ENCODE results near the gene MLLT3. TPM values are rescaled to one million over a fixed set of nuclear protein-coding genes. Genes with fewer than 3 reads are reported as not detected.

The MLLT3 gene
- total RNA-seq, 1 donor: 17.4 TPM

DNA sequence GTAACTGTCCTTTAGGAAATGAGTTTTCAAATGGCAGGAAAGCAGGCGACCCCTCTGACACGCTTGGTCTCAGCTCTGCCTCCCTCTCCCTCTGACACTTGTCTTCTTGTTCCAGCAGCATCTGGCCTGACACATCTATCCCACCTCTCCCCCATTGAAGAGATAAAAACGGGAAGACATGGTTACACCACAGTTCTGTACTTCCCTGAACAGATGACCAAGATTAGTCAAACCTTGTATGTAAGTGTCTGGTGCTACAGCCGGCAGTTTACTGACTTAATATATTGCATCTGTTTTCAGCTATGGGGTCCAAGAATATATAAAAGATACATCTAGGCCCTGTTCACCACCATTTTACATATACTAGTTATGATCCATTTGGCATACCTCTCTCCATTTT lies 29.6 kb upstream of the MLLT3 start:
- no peak for DNase-seq (ENCODE audit: insufficient read length, low spot score, missing footprints)
- Histone ChIP-seq H4K20me1 (ENCODE audit: insufficient read depth, low read length) (no peaks in the 10 kb centered on the region), H3K9me3 (ENCODE audit: low read depth, low read length) (no peaks in the 10 kb centered on the region), H3K27me3 (ENCODE audit: insufficient read depth, low read length) (peaks cover 3% of the 10 kb centered on the region), H3K79me2 (ENCODE audit: insufficient read depth, low read length) (no peaks in the 10 kb centered on the region), H2AFZ (ENCODE audit: low read length) (no peak overlapping the region), H3K4me2 (ENCODE audit: insufficient read depth, low read length) (no peak overlapping the region), H3K4me1 (ENCODE audit: insufficient read depth, low read length) (no peaks in the 10 kb centered on the region), H3K27ac (ENCODE audit: low read depth, low read length) (no peak overlapping the region), H3K36me3 (ENCODE audit: insufficient read depth, low read length) (no peaks in the 10 kb centered on the region), H3K4me3 (ENCODE audit: insufficient read depth, low read length) (no peak overlapping the region)
- no peak for TF ChIP-seq CTCF (IDR thresholded peaks at IDR 0.05; ENCODE audit: extremely low read depth, low read depth, low read length)

GRCh38 chr9:20650750-20651299 lies 28.5 kb upstream of the MLLT3 start:
- no peak overlapping the region for H3K27ac ChIP-seq (ENCODE audit: low read depth, low read length)
- no peak for TF ChIP-seq CTCF (IDR thresholded peaks at IDR 0.05; ENCODE audit: extremely low read depth, low read depth, low read length)
- no peaks in the 10 kb centered on the region for H3K79me2 ChIP-seq (ENCODE audit: insufficient read depth, low read length)
- peaks cover 8% of the 10 kb centered on the region for H3K27me3 ChIP-seq (ENCODE audit: insufficient read depth, low read length)
- DNase-seq (ENCODE audit: insufficient read length, low spot score, missing footprints): no peak
- H3K4me2 ChIP-seq (ENCODE audit: insufficient read depth, low read length): no peak overlapping the region
- H3K4me1 ChIP-seq (ENCODE audit: insufficient read depth, low read length): no peaks in the 10 kb centered on the region
- no peak overlapping the region for H3K4me3 ChIP-seq (ENCODE audit: insufficient read depth, low read length)
- H2AFZ ChIP-seq (ENCODE audit: low read length): no peak overlapping the region
- no peaks in the 10 kb centered on the region for H3K9me3 ChIP-seq (ENCODE audit: low read depth, low read length)
- no peaks in the 10 kb centered on the region for H4K20me1 ChIP-seq (ENCODE audit: insufficient read depth, low read length)
- no peaks in the 10 kb centered on the region for H3K36me3 ChIP-seq (ENCODE audit: insufficient read depth, low read length)

DNA sequence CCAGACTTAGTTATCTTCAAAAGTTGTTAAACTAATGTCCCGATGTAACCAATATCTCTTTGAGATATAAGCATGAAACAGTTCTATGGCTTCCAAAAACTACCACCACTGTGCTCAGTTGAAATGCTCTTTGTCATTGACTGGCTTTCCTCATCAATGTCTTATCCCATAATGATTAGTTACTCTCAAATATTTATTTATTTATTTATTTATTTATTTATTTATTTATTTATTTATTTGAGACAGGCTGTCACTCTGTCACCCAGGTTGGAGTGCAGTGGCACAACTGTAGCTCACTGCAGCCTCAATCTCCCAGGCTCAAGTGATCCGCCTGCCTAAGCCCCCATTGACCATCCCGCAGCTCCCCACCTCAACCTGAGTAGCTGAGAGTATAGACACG lies 28.0 kb upstream of the MLLT3 start:
- no peak overlapping the region for H3K27ac ChIP-seq (ENCODE audit: low read depth, low read length)

DNA sequence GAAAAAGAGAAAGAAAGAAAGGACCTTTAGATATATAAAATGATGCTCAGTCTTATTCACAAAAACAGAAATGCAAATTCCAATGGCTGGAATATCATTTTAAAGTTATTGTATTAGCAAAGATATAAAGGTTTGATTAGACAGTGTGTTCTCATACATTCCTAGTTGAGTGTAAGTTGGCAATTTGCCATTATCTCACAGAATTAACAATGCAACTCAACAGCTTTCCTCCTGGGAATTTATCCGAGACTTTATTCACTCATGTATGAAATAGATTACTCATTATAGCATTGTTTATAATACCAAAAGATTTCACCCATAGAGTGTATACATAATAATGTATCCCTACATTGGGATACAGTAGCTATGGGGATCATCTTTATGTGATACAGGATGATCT lies 27.1 kb upstream of the MLLT3 start:
- no peaks in the 10 kb centered on the region for H3K36me3 ChIP-seq (ENCODE audit: insufficient read depth, low read length)
- no peak overlapping the region for H3K4me3 ChIP-seq (ENCODE audit: insufficient read depth, low read length)
- DNase-seq (ENCODE audit: insufficient read length, low spot score, missing footprints): no peak
- no peaks in the 10 kb centered on the region for H3K4me1 ChIP-seq (ENCODE audit: insufficient read depth, low read length)
- no peak overlapping the region for H3K27ac ChIP-seq (ENCODE audit: low read depth, low read length)
- no peak for TF ChIP-seq CTCF (IDR thresholded peaks at IDR 0.05; ENCODE audit: extremely low read depth, low read depth, low read length)
- no peak overlapping the region for H3K4me2 ChIP-seq (ENCODE audit: insufficient read depth, low read length)
- H3K79me2 ChIP-seq (ENCODE audit: insufficient read depth, low read length): no peaks in the 10 kb centered on the region
- peaks cover 8% of the 10 kb centered on the region for H3K27me3 ChIP-seq (ENCODE audit: insufficient read depth, low read length)
- H3K9me3 ChIP-seq (ENCODE audit: low read depth, low read length): no peaks in the 10 kb centered on the region
- no peaks in the 10 kb centered on the region for H4K20me1 ChIP-seq (ENCODE audit: insufficient read depth, low read length)
- no peak overlapping the region for H2AFZ ChIP-seq (ENCODE audit: low read length)

More for the DNA sequence above, 28.0 kb upstream of the MLLT3 start:
- DNase-seq (ENCODE audit: insufficient read length, low spot score, missing footprints): no peak
- Histone ChIP-seq H3K4me1 (ENCODE audit: insufficient read depth, low read length) (no peaks in the 10 kb centered on the region), H3K4me2 (ENCODE audit: insufficient read depth, low read length) (no peak overlapping the region), H4K20me1 (ENCODE audit: insufficient read depth, low read length) (no peaks in the 10 kb centered on the region), H2AFZ (ENCODE audit: low read length) (no peak overlapping the region), H3K27me3 (ENCODE audit: insufficient read depth, low read length) (peaks cover 8% of the 10 kb centered on the region), H3K9me3 (ENCODE audit: low read depth, low read length) (no peaks in the 10 kb centered on the region), H3K36me3 (ENCODE audit: insufficient read depth, low read length) (no peaks in the 10 kb centered on the region), H3K4me3 (ENCODE audit: insufficient read depth, low read length) (no peak overlapping the region), H3K79me2 (ENCODE audit: insufficient read depth, low read length) (no peaks in the 10 kb centered on the region)
- no peak for TF ChIP-seq CTCF (IDR thresholded peaks at IDR 0.05; ENCODE audit: extremely low read depth, low read depth, low read length)

Data from osteoblast (primary cell).